T-helper 9 cell (primary cell): ENCODE data around the gene C3orf22.
"Not testable (repeated sequence)": the region's sequence is repeated elsewhere in the genome, so short reads cannot be mapped to it uniquely, and the experiment has no call there.

ENCODE experiments used
- DNase-seq: peaks from one replicate; pipeline ENCODE4 v3.0.0-alpha.2; 2020

The C3orf22 gene

GRCh38 chr3:126542340-126543241 is 16.1 kb downstream of the C3orf22 start:
- no peak for DNase-seq

- DNase-seq = no peak
Observed at GRCh38 chr3:126541628-126542339, 16.9 kb downstream of the C3orf22 start.

- no peak for DNase-seq
Observed at GRCh38 chr3:126540951-126541627, 17.6 kb downstream of the C3orf22 start.

GRCh38 chr3:126540342-126540849 is 18.3 kb downstream of the C3orf22 start:
- no peak for DNase-seq

GRCh38 chr3:126539558-126540250 is 19.0 kb downstream of the C3orf22 start:
- no peak for DNase-seq

GRCh38 chr3:126538966-126539365 is 19.8 kb downstream of the C3orf22 start:
- DNase-seq = no peak

- DNase-seq = no peak
Observed at GRCh38 chr3:126538316-126538715, 20.4 kb downstream of the C3orf22 start.

- no peak for DNase-seq
Observed at GRCh38 chr3:126537730-126538281, 20.9 kb downstream of the C3orf22 start.

- DNase-seq = no peak
Observed at GRCh38 chr3:126537116-126537729, 21.5 kb downstream of the C3orf22 start.

- no peak for DNase-seq
Observed at GRCh38 chr3:126536126-126536525, 22.6 kb downstream of the C3orf22 start.

- no peak for DNase-seq
Observed at GRCh38 chr3:126535636-126536035, 23.1 kb downstream of the C3orf22 start.

GRCh38 chr3:126534716-126535115 is 24.0 kb downstream of the C3orf22 start:
- DNase-seq = not testable (repeated sequence)

GRCh38 chr3:126533506-126533905 is 25.2 kb downstream of the C3orf22 start:
- no peak for DNase-seq

GRCh38 chr3:126531051-126531330 is 27.7 kb downstream of the C3orf22 start:
- DNase-seq = no peak

- no peak for DNase-seq
Observed at GRCh38 chr3:126530171-126531050, 28.3 kb downstream of the C3orf22 start.

GRCh38 chr3:126529585-126530170 is 29.1 kb downstream of the C3orf22 start:
- no peak for DNase-seq

GRCh38 chr3:126528800-126529541 is 29.8 kb downstream of the C3orf22 start:
- DNase-seq = no peak

GRCh38 chr3:126528419-126528799 is 30.3 kb downstream of the C3orf22 start:
- DNase-seq = no peak

- no peak for DNase-seq
Observed at GRCh38 chr3:126527455-126528211, 31.1 kb downstream of the C3orf22 start.
